ENCODE measurements around the gene GABRR2.

GABRR2 gene

DNA sequence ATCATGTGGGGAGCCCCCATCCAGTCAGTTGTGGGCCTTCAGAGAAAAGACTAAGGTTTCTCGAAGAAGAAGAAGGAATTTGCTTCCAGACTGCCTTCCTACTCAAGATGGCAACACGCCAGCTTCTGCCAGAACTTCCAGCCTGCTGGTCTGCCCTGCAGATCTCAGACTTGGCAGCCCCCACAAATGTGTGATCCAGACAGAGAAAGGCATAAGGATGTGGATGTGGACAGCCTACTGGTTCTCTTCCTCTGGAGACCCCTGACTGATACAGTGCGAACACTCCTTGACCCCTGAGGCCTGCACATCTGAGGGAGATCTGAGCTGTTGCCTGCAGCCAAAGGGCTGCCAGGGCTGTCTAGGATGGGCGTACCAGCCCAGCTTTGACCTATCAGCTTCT, 106.5 kb downstream of the GABRR2 start:
- DNase-seq (ENCODE audit: low read depth): no peak

All from T follicular helper cell (primary cell).